GM23248 (cell line): Measurements from ENCODE around the gene TICRR.

ENCODE experiments used
- EZH2 ChIP-seq: fragments of 200-600 bp; sonication (generic); IDR thresholded peaks from 2 replicates; pipeline ENCODE4 v1.6.1; 2018; ENCODE audit warnings: antibody characterized with exemption, mild to moderate bottlenecking; ENCODE audit not compliant: insufficient read depth, poor library complexity, severe bottlenecking
- EZH2phosphoT487 ChIP-seq: fragments of 200-600 bp; sonication (generic); IDR thresholded peaks from 2 replicates; pipeline ENCODE4 v1.6.1; 2018; ENCODE audit warnings: antibody characterized with exemption, moderate library complexity, mild to moderate bottlenecking, low read depth; ENCODE audit not compliant: insufficient read depth

DNA sequence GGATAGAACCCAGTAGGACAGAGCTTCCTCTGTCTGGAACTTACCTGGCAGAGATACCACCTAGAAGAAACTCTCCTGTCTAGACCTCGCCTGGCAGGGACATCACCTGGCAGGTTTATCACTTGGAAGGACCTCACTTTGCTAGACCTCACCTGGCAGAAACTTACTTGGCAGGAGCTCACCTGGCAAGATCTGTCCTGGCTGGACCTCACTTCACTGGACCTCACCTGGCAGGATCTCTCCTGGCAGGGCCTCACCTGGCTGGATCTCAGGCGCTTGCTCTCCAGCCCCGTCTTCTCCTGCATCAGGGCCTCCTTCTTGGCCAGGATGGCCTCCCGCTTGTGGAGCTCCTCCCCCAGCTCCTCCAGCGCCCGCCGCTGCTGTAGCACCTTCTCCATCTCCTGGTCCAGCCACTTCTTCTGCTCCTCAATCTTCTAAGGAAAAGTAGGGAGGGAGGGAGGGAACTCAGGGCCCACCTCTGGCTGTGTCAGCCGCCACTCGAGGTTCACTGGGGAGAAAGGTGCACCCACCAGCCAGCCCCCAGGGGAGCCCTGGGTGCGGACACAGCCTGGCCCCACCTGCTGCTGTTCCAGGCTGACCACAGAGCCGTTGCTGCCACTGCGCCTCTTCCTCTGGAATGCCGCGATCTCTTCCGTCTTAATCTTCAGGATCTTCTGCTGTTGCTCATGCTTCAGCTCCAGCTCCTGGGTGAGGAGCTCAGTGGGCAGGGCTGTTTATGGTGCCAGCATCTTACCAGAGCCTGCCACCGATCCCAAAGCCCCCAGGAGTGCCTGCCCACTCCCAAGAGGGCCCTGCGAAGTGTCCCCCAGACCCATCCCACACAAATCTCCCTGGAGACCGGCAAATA lies 57.5 kb downstream of the TICRR start:
- TF ChIP-seq EZH2 (no peak), EZH2phosphoT487 (no peak)
